Limb (tissue), 2 donors: ENCODE data around the gene KAT6B.
"Not testable (repeated sequence)": the region's sequence is repeated elsewhere in the genome, so short reads cannot be mapped to it uniquely, and the experiment has no call there.

Experiments
- DNase-seq, 2 donors: peaks; one replicate each; pipeline ENCODE4 v3.0.0-alpha.2; 2016; ENCODE audit errors: extremely low spot score in 2 of 2

KAT6B gene

GRCh38 chr10:75033399-75034130 is 207.2 kb downstream of the KAT6B start:
- DNase-seq: no peak

- DNase-seq: no peak
Measured at GRCh38 chr10:75034131-75034512, 207.7 kb downstream of the KAT6B start.

DNA sequence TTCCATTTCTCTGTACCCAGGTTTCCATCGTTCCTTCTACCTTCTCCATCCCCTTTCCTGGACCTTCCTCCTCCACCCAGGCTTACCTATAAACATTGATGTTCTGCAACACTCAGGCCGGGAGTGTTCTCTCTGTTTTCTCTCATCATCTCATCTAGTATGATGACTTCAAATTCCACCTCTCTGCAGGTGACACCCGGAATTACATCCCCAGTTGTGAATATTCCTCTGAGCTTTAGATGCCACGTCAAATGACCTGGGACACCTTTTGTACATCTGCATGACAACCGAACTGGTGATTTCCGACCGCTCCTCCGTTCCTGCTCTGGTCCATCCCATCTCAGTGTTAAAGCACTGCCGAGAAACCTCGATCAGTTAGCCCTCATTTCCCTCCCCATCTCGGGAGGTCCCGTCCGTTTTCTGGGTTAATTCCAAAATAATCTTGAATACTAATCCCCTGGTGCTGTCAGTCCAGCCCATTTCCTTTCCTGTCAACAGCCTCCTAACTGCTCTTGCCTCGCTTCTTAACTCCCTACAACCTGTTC is 208.4 kb downstream of the KAT6B start:
- no peak for DNase-seq

DNA sequence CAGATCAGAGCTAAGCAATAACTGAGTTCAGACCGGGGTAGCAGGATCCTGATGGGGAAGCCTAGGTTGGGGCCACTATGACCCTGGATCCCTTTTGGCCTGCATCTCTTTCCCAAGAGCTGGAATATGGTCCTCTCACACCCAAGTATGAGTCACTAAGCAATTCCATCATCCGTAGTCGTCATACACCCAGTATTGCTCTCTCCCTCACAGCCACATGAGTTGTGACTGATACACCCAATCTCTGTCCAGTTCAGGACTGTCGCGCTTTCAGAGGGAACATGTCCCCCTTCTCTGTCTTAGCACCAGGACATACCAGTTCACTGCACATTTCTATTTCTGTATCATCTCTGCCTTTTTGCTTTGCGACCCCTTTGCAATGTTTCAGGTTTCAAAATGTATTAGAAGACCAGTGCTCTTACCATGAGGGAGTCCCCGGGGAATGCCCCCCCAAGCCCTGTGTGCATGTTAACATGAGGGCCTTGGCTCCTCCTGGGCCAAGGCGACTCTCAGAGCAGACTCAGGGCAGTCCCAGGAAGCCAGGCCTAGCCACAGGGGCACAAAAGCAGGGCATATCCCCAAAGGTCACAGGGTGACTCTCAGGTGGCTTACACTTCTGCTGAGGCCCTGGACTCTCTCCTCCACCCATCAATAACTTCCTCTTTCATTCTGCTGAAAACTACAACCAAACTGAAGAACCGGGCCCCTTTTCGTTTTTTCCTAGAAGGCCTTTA is 209.7 kb downstream of the KAT6B start:
- no peak for DNase-seq

DNA sequence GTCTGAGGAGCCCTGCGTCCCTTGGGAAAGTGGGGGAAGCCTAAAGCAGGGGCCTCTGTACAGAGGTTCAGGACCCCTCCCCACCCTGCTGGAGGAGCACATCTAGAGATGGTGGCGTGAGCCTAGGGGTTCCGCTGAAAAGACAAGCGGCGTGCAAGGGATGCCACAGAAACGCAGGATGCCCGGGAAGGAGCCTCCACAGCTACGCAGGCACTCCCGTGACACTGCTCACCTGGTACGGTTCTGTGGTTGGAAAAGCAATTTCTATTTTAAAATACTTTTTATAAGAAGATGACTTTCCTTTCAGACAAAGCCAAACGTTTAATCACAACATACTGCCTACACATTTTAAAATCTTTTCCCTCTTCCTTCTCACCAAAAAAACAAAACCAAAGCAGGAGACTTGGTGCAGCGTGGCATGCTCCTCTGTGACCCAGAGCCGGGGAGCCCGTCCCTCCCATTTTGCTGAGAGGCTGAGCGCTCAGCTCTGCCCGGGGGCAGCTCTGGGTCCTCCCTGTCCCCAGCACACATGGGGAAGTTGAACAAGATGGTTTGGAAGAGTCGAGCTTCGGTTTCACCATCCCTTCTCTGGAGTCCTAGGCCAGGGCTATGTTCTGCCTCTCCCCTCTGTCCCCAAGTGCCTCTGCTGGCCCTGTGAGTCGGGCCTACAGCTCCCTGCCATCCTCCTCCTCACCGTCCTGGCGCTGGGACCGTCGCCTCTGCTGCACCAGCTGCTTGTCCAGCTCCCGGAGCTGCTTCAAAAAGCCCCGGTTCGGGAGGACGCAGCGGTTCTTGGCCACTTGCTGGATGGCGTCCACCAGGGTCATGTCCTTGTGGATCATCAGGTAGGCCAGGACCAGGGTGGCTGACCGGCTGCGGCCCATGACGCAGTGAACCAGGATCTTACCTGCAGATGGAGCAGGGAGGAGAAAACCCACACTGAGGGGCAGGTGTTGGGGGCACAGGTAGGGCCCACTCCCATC is 211.1 kb downstream of the KAT6B start:
- no peak for DNase-seq

DNA sequence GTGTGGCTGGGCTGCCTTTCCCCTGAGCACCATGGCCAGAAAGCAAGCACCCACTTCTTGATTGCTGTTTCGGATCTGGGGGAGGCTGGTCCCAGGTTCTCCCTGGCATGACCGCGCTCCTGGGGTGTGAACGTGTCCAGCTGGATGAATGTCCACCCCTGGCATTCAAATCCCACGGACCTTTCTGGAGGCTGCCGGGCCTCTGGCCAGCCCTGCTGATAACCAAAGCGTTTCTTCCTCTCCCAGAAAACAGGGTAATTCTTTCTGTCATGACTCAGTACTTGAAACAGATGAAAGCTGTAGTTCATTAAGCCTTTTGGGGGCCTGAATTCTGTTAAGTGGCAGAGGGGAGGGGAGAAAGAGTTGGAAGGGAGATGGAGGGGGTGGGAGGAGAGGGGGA is 211.9 kb downstream of the KAT6B start:
- no peak for DNase-seq

GRCh38 chr10:75040576-75040975 is 214.2 kb downstream of the KAT6B start:
- no peak for DNase-seq

- no peak for DNase-seq
Measured at GRCh38 chr10:75042292-75042974, 216.0 kb downstream of the KAT6B start.

- DNase-seq: no peak
Measured at GRCh38 chr10:75043256-75044131, 217.1 kb downstream of the KAT6B start.

- DNase-seq: no peak
Measured at GRCh38 chr10:75048669-75049098, 222.3 kb downstream of the KAT6B start.

DNA sequence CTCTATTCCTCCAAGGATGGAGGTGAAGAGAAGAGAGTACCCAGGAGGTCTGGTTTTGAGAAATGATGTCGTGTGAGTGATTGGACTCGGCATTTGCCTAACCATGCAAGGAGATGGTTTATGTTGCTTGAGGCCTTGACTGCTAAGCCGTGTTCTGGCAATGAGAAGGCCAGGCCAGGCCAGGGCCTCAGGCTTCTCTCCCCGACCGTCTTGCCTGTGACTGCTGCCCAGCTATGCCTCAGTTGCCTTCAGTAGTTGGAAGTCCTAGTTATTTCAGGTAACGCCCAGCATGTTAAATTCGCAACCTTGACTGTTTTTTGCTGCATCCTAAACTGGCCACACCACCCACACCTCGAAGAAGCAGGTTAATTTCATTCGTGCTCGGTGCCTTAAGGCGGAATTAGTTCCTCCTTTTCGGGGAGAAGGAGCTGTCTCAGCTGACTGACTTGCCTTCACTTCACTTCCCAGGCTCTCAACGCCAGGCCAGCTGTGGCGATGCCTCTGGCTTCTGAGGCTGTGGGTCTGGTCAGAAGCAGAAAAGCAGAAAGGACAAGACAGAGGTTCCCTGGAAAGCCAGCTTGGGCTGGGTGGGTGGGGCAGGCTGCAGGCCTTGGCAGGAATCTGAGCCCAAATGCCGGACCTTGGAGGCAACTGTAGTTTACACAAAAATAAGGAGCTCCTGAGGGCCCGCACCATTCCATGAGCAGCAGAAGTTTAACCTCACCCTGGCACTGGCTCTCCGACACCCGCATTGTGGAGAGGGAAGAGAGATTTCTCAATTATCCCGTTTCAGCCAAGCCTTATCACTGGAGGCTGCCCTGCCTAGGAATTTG is 223.1 kb downstream of the KAT6B start:
- no peak for DNase-seq

DNA sequence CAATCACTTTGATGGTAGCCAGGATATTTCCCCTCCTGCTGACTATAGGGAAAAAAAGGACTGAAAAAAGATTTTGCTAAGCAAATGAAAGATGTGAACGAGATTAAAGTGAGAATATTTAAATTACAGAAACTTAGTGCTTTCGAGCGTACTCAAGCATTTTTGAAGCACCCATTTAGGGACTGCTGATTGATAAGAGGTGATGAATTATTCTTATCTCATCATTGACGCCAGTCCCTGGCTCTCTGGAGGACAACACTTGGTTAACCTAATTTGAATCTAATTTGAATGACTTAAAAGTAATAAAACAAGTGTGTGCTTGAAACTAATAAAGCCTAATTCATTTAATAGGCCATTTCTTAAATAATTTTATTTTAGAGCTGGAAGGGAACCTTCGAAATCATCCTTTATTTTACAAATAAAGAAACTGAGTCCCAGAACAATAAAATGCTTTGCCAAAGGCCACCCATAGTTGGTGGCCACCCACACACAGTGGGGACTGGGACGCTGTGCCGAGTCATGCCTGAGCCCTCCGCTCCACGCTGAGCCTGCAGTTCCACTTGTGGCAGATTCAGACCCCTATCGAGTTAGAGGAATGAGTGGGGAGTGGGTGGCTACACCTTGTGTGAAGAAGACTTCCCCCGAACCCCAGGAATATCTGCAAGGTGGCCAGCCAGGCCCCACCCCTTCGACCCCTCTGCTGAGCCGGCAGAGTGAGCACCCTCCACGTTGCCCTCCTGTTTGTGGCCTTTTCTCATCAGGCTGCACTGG is 223.9 kb downstream of the KAT6B start:
- DNase-seq: no peak

DNA sequence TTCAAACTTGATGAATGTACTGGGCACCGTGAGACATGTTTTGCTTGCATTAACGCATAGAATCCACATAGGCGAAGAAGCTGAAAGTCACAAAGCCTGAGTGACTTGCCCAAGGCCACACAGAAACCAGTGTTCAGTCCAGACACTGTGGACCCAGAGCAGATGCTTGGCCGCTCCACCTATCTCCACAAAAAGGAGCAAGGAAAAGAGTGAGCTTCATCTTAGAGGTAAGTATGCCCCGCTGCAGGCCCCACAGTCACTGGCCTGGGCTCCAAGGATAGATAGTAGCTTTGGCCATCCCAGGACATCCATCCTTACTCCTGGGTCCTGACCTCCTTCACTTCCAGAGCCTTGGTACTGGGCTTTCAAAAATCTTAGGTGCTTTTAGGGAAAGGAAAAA is 224.9 kb downstream of the KAT6B start:
- no peak for DNase-seq

GRCh38 chr10:75055896-75056406 is 229.6 kb downstream of the KAT6B start:
- DNase-seq: not testable (repeated sequence)

DNA sequence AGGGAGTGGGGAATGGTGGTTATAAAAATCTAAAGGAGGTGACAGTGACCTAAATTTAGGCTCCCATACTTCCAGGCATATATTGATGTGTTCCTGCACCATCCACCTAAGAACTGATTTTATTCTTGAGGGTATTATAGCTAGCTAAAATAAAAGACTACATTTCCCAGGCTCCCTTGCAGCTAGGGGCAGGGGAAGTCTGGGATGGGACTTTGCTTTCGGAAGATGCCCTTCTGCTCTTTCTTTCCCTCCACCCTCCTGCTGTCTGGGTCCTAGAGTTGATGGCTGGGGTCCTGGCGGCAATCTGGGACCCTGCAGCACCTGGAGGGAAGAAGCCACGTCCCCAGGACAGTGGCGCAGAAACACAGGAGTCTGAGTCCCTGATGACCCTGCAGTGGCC is 231.3 kb downstream of the KAT6B start:
- DNase-seq: no peak

GRCh38 chr10:75058161-75058560 is 231.8 kb downstream of the KAT6B start:
- DNase-seq: no peak

GRCh38 chr10:75061709-75062505 is 235.5 kb downstream of the KAT6B start:
- DNase-seq: no peak
